HuH-7 (cell line): Measurements from ENCODE around the gene TBCD.
"Not testable (repeated sequence)": the region's sequence is repeated elsewhere in the genome, so short reads cannot be mapped to it uniquely, and the experiment has no call there.

Experiments
- DNase-seq: peaks from one replicate; pipeline ENCODE4 v3.0.0; 2011; ENCODE audit warnings: low spot score

The TBCD gene

DNA sequence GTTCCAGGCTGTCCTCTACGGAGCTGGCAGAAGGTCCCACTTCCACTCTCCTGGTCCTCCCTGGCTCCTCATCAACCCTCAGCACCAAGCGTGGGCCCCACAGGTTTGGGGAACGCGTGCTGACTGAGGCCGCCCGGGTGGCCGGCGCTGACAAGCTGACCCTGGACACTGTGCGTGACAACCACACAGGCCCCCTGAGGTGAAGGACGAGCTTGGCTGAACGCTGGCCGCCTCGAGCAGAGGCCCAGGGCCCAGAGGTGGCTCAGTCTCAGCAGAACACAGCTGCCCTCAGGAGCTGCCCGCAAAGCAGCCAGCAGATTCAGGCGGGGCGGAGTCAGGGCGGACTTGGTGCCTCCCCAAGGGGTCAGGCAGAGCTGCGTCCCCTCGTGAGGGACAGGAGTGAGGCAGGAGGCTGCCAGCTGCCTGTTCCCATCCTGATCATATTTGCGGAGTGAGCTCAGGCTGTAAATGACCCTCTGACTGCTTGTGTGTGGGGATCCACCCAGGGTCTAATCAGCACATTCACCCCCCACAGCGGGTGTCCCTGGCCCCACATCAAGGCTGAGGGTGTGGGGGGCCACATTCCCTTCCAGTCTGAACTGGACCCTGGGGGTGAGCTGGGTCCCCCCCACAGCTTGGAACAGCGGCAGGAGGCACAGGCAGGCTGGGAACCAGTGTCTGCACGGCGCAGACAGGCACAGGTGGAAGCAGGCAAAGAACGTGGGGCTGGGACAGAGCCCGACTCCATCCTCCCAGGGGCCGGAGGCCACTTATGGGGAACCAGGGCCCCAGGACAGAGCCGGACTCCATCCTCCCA, 222.5 kb downstream of the TBCD start:
- no peak for DNase-seq

DNA sequence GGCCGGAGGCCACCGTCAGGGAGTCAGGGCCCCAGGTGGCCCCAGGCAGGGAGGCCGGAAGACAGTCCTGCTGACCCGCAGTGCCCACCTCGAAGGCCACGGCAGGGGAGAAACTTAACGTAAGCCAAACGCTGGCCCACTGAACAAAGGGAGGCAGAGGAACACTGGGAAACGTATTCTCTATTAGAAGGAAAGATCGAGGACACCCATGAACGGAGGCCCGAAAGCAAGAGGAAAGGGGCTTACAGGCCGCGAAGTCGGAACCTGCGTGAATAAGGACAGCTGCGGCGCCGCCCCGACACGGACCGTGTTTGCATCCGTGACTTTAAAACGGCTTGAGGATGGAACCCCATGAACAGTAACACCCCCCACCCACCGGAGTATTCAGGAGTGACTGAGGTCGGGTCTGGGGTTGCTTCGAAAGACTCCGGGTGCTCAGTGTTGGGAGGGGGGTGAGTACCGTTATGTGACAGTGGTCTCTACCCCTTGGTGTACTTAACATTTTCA, 225.2 kb downstream of the TBCD start:
- DNase-seq = no peak

DNA sequence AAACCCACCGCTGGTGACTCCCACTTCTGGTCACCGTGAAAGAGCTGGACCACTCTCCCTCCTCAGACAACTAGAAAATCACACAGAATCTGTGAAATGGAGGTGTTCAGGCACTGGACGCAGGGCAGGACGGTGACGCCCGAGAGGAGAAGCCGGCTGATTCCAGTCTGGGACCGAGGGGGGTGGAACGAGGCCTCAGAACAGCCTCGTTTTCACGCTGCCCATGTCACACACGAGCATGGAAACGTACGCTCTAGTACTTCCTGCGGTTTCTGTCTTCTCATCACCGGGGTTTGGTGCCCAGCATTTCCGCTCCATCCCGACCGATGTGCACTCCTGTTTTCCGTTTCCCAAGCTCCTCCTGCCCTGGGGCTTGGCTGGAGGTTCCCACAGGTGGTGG, 225.7 kb downstream of the TBCD start:
- no peak for DNase-seq

DNA sequence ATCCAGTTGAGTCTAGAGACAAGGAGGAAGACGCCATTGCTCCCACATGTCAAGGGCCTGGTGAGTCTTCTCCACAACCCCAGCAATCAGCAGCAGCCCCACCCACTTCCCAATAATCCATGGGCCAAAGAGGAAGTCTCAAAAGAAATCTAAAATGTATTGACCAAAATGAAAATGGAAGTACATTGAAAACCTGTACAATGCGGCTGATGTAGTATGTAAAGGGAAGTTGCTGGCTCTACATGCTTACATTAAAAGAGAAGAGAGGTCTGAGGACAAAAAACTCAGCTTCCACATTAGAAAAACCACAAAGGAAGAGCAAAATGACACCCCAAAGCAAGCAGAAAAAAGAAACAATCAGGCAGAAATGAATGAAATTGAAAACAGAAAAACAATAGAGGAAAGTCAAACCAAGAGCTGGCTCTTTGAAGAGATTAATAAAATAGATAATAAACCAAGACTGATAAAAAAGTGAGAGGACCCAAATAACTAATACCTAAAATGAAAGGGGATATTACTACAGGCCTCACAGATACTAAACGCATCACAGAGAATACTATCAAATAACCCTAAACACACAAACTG, 227.0 kb downstream of the TBCD start:
- no peak for DNase-seq

DNA sequence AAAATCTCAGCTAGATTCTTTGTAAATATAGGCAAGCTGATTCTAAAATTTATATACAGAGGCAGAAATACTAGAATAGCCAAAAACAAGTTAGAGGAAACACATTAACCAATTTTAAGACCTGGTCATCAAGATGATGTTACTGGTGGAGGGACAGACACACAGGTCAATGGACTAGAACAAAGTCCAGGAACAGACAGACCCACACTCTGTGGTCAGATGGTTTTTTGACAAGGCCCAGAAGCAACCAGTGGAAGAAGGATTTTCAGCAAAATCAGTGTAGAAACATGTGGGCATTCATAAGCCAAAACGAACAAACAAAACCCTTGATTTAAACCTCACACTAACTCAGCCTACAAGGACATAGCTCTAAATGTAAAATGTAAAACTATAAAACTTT, 227.9 kb downstream of the TBCD start:
- DNase-seq = no peak

DNA sequence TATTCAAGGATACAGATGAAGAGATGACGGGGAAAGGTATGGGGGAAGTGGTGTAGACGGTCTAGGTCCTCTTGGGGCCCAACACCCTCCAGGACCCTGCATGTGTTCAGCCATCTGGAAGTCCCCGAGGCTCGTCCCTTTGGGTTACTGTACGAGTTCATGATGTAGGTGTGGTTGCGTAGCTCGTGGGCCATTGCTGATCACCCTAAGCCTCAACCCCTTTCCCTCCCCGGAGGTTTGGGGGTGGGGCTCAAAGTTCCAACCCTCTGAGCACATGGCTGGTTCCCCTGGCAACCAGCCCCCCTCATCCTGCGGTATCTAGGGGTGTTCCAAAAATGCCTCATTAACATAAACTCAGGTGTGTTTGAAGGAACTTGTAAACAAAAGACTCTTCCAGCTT, 228.8 kb downstream of the TBCD start:
- no peak for DNase-seq

DNA sequence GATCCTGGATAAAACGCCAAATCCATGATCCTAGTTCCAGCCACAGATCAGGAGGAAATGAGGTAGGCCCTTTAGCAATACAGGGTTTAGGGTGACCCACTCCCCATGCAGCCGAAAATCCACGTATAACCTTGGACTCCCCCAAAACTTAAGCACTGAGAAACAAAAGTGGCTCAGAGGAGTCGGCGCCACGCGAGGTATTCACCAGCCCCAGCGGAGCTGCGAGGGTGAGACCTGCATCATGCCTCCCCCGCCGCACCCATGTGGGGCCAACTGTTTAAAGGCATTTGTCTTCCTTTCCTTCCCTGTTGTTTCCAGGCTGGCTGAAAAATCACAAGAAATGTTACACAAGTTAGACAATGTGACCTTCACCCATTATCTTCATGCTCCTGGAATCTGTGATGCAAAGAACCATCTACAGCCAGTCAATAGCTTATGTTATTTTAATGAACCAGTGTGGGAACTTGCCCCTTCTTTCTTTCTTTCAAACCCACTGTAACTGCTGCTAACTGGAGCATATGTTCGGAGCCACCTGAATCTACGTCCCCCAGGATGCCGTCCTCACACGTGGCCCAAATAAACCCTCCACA, 229.4 kb downstream of the TBCD start:
- no peak for DNase-seq

DNA sequence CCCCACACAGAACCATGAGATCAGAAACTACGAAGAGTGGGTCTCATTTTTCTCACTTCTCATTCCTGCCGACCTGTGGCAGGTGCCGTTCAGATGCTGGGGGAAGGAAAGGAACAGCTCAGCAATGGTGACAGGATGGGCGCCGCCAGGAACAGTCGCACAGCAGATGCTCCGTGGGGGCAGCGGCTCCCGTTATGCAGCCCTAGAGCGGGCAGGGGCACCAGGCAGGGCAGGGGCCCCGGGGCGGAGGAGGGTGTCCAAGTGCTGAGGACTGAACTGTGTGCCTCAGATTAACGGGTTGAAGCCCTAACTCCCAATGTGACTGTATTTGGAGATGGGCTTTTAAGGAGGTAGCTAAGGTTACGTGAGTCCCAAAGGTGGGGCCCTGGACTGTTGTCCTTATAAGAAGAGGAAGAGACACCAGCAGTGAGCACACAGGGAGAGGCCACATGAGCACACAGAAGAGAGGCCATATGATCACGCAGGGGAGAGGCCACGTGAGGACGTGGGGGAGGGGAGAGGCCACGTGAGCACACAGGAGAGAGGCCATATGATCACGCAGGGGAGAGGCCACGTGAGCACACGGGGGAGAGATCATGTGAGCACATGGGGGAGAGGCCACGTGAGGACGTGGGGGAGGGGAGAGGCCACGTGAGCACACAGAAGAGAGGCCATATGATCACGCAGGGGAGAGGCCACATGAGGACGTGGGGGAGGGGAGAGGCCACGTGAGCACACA, 231.8 kb downstream of the TBCD start:
- DNase-seq = no peak

DNA sequence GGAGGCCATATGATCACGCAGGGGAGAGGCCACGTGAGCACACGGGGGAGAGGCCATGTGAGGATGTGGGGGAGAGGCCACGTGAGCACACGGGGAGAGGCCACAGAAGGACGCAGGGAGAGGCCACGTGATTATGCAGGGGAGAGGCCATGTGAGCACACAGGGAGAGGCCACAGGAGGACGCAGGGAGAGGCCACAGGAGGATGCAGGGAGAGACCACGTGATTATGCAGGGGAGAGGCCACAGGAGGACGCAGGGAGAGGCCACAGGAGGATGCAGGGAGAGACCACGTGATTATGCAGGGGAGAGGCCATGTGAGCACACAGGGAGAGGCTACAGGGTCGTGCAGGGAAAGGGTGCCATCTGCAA, 232.4 kb downstream of the TBCD start:
- not testable (repeated sequence) for DNase-seq

DNA sequence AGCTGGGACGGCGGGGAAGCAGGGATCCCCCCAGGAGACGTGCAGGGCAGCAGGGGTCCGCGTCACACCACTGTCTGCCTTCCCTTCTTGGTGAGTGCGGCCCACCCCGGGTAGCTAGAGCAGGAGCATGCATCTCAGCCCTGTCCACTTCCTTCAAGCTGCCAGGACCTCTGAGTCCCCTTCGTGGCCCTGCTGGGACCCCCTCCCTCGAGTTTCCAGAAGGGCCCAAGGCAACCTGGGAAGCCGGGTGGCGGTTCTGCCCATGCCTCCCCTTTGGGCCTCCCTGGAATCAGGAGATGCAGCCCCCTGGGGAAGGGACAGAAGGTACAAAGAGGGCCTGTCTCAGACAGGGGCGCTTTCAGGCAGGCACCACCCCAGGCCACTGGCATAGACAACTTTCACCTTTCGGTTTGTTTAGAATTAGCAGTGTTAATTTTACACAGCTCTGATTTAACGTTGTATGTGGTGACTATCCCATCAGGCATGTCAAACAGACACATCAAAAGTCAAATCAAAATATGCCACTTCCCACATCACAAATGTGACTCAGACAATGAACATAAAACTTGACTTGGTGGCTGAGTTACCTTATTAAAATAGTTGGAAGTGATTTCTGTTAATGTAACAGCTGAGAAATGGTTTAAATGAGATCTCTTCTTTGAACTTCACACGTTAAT, 233.0 kb downstream of the TBCD start:
- no peak for DNase-seq

DNA sequence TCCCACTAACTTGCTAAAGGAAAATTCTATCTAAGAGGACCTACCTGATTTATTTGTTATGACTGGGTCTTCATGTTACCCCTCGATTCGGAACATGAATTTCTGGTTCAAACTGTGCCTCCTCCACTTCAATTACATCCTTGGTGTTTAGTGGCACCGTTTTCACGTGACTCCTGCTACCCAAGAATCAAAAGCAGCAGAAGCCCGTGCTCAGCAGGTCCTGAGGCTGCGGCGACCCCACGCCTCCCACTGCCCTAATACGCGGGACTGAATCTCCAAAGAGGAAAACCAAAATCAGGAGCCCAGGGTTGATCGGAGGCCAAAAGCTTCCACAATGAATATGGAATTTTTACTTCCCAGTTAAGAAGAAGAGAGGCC, 233.6 kb downstream of the TBCD start:
- DNase-seq = no peak

DNA sequence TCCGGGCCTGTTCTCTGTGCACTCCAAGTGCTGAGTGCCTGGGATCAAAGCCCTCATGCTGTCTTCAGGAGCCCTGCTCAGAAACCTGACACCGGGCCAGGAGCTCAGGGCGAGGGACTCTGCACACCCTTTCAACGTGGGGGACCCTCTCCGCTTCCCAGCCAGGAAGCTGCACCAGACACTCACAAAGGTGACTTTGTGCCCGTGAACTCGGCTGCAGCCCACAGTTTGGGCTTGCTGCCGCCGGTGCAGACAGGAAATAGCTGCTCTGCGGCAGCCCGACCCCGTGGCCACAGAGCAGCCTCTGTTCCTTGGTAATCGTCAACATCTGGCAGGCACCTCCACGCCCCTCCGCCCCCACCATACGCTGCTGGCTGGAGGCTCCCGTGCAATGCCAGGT, 234.1 kb downstream of the TBCD start:
- DNase-seq = no peak

DNA sequence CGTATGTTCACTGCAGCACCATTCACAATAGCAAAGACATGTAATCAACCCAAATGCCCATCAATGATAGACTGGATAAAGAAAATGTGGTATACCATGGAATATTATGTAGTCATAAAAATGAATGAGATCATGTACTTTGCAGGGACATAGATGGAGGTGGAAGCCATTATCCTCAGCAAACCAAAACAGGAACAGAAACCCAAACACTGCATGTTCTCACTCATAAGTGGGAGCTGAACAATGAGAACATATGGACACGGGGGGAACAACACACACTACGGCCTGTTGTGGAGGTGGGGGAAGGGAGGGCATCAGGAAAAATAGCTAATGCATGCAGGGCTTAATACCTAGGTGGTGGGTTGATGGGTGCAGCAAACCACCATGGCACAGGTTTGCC, 237.2 kb downstream of the TBCD start:
- not testable (repeated sequence) for DNase-seq

DNA sequence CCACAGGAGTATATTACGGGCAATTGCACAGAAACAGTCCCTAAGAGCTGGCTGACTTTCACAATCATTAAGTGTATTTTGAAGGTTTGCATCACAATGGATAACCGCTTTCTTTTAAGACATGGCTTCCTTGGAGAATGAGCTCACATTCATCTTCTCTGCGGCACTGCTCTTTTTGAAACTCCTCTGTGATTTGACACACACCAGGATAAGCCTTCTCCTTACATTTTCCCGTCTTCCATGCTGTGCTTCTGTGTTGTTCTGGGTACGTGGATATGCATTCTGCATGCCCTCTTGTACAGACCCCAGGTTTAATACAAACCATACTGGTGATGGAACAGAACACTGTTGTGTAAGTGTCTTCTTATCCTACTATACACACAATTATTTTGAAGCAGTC, 238.0 kb downstream of the TBCD start:
- DNase-seq = no peak

DNA sequence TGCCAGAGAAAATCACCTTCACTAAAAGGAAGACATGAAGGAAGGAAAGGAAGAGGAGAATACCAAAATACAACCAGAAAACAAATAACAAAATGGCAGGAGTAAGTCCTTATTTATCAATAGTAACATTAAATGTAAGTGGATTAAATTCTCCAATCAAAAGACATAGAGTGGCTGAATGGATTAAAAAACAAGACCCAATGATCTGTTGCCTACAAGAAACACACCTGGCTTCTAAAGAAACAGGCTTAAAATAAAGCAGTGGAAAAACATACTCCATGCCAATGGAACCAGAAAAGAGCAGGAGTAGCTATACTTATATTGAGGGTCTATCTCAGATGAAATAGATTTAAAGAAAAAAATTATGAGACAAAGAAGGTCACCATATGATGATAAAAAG, 241.1 kb downstream of the TBCD start:
- DNase-seq = no peak
